SKM-1 treated with dmso at 0.1 percent for 144 hours (cell line): ENCODE measurements around the gene HES5.

Experiments used
- DNase-seq: peaks from one replicate; lab custom pipeline; 2025; ENCODE audit not compliant: unreplicated experiment; lab: John Stamatoyannopoulos, UW

The HES5 gene

GRCh38 chr1:2533365-2533764, 3.3 kb upstream of the HES5 start:
- DNase-seq: no peak

- DNase-seq: no peak
Observed at GRCh38 chr1:2532485-2533160, 2.6 kb upstream of the HES5 start.

- DNase-seq: no peak
Observed at GRCh38 chr1:2530513-2531361, 674 bp upstream of the HES5 start.

DNA sequence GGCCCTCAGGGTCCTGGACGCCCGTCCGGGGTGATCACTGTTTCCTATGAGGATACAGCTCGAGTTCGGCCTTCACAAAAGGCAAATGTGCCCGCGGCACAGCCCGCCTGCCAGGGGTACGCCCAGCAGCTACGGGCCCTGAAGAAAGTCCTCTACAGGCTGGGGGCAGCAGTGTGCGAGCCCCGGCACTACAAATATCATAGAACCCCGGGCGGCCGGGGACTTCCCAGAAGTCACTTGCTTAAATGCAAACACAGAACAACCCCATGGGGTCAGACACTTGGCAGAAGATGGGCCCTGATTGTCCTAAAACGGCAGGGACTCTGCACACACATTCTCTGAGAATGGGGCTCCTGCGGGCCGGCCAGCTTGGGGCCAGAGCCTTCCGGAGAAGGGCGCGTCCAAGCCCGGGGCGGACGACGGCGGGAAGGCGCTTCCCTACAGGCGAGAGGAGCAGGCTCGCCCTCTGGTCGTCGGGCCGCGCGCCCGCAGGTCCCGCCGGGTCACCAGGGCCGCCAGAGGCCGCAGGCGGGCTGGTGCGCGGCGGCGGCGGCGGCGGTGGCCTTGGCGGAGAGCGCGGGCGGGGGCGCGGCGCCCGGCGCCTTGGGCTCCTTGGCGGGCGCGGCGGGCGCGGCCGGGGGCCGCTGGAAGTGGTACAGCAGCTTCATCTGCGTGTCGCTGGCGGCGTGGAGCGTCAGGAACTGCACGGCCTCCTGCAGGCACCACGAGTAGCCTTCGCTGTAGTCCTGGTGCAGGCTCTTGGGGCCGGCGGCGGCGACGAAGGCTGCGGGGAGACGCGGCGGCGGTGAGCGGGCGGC, 888 bp downstream of the HES5 start:
- DNase-seq: no peak

DNA sequence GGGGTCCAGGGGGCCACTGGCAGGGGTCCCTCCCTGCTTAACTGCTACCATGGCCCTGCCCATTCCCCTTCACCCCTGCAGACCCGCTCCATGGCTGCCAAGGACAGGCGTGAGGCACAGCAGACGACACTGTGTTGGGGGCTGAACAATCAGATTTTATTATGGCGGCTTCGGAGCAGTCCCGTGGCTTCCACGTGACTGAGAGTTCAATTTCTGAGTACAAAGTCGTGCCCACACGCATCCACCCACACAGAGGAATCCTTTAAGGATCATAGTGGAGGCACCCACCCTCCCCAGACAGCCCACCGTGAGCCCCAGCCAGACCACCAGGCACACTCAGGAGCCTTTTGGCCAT, 1.5 kb downstream of the HES5 start:
- DNase-seq: no peak

GRCh38 chr1:2528016-2528415, 2.0 kb downstream of the HES5 start:
- DNase-seq: no peak

GRCh38 chr1:2527556-2527860, 2.6 kb downstream of the HES5 start:
- DNase-seq: no peak

DNA sequence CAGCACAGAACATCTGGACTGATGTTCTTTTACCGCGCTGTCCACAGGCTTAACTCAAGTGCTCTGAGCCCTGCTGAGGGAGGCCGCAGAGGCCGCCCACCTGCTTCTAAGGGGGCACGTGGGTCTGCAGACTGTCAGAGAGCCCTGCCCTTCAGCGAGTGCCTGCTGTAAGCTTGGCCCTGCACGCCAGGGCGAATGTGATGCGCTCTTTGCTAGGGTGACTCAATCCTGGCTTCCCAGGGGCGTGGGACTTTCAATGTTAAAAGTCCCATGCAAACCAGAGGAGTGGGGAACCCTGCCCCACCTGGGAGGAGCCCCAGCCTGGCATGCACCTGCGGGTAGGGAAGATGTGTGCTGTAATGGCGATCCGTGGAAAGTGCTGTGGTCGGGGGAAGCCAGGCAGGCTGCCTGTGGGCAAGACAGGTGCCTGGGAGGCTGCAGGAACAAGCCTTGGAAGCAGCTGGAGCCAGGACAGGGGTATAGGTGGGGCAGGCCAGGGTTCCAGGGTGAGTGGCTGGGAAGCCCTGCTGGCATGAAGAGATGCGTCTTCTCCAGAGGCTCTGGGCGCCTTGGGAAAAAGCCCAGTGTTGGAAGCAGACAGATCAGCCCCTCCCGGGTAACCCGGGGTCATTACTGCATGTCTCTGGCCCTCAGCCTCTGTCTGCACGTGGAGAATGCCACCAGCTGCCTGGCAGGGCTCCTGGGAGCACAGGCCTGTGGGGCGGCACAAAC, 3.1 kb downstream of the HES5 start:
- no peak for DNase-seq

- DNase-seq: peak; percentile 84
Observed at GRCh38 chr1:2525920-2526823, 3.9 kb downstream of the HES5 start, which contains the start of gene PANK4. TSS of gene PANK4 (minus strand) at chr1:2526596. CDS start at chr1:2526587, 9 bp downstream.

- no peak for DNase-seq
Observed at GRCh38 chr1:2525572-2525919, 4.5 kb downstream of the HES5 start.

DNA sequence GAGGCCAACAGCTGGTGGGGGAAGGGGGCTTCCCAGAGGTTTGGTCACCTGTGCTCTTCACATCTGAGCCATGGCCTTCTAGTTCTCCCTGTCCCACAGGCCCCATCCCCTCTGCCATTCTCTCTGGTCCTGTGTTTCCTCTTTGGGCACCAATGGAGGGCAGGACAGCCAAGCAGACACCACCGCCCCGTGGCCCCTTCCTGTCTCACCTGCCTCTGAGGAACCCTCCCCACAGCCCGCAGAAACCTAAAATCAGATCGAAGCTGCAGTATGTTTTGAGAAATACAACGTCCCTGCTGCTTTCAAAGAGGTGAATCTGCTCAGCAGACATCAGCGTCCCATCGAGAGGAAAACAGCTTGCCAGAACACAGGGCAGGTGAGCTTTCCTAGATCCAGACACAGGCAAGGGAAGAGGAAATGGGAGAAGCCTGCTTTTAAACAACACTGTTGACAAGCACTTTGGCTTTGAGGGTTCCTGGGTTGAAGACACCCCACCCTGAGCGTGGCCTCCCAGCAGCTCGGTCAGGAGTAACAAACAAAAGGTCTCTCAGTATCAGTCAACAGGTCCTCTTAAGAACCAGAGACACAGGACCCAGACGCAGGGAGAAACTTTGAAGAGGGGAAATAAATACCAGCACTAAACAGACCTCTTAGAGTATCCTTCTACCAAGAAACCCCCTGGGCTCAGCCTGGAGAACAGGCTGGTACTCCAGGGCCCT, 6.0 kb downstream of the HES5 start:
- no peak for DNase-seq

DNA sequence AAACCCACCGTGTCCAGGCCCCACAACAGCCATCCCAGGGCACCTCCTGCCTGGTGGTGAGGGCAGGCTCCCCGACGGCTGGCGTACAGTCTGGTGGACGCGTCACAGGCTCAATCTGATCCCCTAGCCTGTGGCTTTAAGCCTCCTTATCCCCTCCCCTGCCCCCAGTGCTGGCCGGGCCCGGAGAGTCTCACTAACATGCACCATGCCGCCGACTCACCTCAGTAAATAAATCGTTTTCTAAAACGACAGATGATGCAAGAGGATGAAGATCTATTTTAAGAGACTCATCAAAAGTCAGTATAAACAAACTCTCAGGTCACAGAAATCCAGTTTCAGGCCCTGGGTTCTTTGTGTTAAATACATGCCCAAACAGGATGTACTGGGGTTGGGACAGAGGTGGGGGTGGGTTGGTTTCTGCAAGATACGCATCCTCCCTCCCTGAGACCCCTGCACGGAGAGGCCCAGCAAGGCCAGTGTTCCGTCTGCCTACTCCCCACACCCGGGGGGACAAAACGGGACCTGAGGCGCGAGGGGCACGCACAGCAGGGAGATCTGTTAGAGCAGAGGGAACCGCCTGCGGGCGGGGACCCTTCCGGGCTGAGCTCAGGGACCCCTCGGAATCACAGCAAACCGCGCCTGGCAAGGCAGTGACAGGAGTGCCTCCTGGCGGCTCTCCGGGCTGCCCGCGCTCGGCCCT, 6.7 kb downstream of the HES5 start:
- no peak for DNase-seq

DNA sequence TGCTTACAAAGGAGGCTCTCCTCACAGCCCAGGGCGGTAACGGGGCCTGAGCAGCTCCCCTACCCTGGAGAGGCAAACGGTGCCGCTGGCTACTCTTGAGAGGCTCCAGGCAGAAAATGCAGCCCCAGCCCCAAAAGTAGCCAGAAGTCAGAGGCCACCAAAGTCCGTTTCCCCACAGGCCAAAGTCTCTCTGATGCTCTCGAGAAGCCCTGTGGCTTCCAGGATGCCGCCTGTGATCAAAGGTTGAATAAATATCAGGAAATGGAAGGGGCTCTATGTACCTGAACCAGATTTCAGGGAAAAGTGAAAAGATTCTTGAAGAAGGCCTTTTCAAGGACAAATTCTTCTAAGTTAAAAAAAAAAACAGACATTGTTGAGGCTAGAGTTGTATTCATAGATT, 7.8 kb downstream of the HES5 start:
- no peak for DNase-seq

- no peak for DNase-seq
Observed at GRCh38 chr1:2520806-2521205, 9.3 kb downstream of the HES5 start.

DNA sequence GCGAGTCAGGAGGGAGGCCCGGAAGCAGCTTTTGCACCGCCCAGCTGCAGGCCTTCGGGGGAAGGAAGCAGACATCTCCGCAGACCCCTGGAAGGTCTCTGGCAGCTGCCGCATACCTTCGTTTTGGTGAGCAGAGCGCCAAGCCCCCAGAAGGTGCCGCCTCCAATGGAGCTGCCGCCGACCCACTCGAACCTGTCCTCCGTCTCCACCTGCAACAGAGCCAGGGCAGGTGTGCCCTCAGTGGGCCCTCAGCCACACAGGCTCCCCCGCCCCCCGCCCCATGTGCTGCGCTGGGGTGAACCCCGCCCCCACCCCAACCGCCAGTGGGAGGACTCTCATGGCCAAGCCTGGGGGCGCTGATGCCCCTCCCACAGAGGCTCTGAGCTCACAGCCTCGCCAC, 9.9 kb downstream of the HES5 start:
- DNase-seq: no peak

- DNase-seq: no peak
Observed at GRCh38 chr1:2519729-2520128, 10.3 kb downstream of the HES5 start.

GRCh38 chr1:2519029-2519685, 10.9 kb downstream of the HES5 start:
- no peak for DNase-seq

GRCh38 chr1:2518528-2518927, 11.5 kb downstream of the HES5 start:
- DNase-seq: no peak

DNA sequence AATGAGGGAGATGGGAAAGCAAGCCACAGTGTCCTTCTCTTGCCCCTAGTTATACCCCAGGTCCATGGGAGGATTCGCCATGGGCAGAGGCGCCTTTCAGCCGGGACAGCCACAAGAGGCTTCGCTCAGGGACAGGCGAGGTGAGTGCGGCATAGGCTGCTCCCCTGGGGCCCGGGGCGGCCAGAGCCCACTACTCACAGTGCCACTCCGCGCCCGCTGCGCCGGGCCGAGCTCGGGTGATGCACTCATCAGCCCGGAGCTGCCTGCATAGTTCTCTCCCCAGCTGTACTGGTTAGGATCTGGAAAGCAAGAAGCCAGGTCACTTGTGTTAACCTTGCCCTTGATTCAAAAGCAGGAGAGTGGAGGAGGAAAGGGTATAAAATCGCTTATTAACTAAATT, 12.1 kb downstream of the HES5 start:
- DNase-seq: no peak
